Activated CD8-positive, alpha-beta memory T cell treated with anti-CD3 and anti-CD28 coated beads, Interleukin-2, amount 50 U/mL, for 1 hour (primary cell): ENCODE measurements around the gene CFAP20DC.
"Not testable (repeated sequence)": the region's sequence is repeated elsewhere in the genome, so short reads cannot be mapped to it uniquely, and the experiment has no call there.

ENCODE experiments used
- DNase-seq: peaks from one replicate; pipeline ENCODE4 v3.0.0-alpha.2; 2020; ENCODE audit errors: extremely low read depth

The CFAP20DC gene

DNA sequence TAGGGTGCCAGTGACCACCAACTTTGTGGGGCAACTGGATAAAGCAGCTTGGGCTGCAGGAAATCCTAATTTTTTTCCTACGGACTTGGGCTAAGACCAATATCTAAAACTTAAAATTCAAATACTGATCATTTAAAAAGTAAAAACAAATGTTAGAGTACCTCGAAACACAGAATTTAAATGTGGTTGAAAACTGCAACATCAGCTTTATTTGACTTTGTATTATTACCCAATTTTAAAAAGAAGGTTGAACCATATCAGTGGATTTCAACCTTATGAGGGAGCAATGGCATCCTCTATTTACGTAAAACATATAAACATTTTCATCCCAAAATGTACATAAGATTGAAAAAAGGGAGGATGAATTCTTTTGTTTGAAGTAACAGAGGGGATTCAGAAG is 26.2 kb downstream of the CFAP20DC start:
- no peak for DNase-seq

DNA sequence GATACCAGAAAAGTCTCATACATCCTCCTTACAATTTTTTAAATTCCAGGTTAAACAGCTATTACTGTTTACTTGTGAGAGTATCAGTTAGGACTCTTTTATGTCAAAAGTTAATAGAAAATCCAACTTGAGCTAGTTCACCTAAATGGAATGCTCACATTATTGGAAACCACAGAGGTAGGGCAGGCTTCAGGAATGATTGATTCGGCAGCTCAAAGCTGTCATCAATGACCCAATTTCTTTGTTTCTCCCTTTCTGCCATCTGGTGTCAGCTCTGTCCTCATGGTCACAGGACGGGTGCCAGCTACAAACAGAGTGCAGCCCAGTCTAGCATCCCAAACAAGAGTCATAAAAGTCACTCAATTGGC is 32.2 kb downstream of the CFAP20DC start:
- DNase-seq, result no peak

DNA sequence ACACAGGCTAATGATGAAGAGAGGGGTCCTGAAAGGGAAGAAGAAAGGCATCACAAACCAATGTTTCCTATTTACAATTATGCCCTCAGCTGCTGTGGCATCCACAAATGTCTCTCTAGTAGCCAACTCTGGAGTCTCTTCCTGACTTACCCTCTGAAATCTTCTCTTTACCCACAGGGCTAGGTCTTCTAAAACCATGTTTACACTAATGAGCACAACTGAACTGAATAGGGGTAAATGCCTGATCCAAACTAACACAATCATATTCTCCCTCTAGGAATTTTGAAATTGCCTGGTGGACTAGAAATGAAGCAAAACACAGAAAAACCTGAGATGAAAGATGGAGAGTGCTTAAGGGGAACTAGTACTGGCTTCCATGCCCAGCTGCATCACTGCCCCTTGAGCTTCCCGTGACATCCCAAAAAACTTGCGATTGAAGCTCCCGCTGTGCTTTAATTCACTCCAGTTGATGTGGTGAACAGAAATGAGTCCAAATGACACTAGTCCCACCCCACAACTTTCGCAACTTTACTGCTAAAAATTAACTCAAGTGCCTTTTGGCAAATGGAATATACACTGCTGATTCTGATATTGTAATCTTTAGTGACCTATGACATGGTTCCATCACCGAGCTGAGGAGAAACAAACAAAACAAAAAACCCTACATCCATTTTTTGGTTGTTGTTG is 32.8 kb downstream of the CFAP20DC start:
- DNase-seq, result no peak

DNA sequence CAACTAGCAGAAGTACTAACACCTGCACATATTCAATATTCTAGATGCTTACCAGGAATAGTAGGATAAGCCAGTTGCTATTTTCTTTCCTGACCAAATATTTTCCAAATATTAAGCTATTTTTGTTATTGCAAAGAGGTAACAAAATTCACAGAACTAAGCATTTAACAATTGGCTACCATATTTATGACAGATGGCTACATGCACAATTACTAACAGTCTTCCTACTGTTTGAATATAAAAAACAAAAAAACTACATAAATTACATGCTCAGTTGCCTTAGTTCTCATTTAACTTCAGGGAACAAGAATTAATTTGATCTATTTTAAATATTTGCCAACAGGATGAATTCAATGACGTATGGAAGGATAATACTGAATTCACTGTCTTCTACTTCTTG is 36.2 kb downstream of the CFAP20DC start:
- DNase-seq, result no peak

DNA sequence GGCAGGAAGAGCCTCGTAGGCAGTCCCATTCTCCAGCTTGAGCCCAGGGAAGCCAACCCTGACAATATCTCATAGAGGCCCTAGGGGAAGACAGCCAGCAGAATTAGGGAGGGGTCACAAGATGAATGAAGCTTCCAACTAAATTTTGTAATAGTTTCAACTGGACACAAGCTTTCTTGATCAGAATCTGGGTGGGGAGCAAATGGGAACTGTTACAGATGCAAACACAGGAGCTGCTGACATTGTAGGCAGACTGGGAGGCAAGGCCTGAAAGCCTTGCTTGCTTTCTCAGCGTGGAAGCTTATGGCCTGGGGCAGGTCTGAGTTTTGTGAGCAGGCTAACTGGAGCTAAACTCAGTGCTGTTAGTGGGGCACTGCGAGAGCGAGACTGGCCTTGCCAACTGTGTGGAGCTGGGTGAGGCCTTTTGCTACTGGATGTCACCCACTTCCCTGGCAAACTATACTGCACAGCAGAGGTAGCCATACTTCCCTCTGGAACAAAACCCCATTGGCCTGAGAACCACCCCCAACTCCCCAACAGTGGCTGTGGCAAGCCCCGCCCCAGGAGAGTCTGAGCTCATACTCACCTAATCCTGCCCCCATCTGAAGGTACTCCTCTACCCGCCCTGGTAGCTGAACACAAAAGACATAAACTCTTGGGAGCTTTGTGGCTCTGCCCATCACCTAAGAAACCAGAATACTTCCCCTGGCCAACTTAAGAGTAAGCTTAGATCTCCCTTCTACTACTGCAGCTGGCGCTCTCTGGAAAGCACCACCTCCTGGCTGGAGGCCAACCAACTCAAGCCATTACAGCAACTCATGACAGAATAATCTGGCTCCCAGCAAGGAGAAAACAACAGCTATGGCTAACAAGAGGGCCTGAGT is 42.9 kb downstream of the CFAP20DC start:
- no peak for DNase-seq

DNA sequence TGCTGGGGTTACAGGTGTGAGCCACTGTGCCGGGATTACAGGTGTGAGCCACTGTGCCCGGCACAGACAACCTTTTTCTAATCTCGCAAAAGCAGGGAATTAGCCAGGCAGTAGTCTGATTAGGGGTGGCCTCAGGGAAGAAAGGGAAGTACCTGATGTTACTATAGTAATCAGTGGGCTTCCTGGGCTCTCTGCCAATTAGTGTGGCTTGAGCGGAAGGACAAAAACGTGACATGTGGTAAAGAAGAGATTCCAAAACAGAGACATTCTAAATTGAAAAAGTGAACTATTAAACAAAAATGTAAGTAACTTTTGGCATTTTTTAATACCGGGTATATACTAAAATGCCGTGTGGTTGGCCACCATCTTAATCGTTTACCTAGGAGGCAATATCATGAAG is 48.1 kb downstream of the CFAP20DC start:
- no peak for DNase-seq

DNA sequence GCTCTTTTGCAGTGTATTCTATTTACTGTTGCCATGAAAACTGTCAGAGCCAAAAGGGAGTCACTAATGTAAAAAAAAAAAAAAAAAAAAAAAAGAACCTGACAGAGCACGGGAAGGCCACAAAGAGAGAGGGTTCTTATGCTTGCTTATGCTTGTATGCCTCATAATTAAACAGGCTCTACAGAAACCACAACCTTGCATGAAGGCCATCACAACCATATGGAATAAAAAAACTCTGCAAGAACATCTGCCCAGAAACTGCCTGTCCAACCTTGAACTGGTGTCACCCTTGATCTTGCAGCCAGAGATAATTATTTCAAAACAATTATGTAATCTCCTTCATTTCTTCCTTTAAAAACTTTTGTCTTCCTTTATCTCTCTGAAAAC is 50.1 kb downstream of the CFAP20DC start:
- DNase-seq, result no peak

DNA sequence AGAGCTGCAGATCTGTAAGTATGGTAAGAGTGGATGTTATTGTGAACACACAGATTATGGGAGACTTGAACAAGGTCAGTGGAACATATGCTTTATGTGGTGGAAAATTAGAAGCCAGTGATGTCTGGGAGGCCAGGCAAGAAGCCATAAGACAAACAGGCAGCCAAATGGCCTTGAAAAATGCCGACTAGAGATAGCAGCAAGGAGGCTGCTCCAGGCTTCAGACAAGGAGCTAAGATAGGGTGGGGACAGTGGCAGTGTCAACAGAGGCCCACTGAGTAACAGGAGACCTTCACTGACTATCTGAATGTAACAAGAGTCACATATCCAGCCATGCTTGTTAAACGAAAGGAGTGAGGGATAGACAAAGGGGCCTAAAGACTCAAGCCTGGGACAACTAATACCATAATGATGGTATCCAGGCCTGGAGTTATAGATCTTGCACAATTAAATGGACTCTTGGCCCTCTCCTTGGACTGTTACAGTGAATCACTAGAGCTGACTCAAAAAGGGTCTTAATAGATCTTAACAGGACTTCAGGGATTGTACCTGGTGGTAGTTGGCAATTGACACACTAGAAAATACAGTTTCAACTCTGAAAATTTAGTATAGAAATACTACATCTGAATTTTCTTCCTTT is 50.6 kb downstream of the CFAP20DC start:
- DNase-seq, result no peak

DNA sequence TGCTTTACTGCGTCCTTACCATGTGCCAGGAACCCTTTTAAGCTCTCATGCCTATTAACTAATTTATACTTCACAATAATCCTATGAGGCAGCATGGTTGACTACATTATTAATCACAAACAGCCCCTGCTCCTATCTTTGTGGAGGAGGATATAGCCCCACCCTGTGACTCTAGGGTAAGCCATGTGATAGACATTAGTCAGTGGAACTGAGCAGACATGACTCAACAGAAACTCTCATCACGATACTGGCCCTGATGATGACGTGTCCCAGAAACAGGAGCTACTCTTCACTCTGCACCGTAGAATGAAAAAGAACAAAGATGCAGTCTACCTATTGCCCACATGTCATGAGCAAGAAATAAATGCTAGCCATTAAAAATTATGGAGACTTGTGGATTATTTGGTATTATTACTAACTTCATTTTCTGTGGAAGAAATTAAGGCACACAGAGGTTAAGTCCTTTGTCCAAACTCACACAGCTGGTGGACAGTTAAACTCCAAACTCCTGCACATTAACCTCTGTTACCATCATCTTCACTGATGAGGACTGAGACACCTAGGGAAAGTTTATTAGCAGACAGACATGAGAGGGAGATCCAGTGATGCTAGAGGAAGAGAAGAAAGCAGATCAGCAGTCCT is 51.2 kb downstream of the CFAP20DC start:
- DNase-seq, result no peak

DNA sequence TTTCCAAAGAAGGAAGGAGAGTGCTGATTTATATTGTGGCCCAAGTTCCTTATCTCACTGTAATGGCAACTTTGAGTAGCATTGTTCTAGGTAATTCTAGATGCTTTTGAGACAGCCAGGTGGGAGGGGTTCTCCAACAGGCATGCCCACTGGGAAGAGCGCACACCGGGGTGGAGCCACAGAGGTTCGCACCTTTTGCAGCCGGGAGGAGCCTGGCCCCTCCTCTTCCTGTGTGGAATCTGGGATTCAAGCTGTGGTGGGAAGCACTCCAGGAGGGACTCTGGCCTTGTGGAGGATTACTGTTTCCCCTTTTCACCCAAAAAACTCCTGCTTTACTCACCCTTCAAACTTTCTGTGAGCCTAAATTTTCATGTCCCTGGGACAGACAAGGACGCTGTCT is 53.1 kb downstream of the CFAP20DC start:
- no peak for DNase-seq

DNA sequence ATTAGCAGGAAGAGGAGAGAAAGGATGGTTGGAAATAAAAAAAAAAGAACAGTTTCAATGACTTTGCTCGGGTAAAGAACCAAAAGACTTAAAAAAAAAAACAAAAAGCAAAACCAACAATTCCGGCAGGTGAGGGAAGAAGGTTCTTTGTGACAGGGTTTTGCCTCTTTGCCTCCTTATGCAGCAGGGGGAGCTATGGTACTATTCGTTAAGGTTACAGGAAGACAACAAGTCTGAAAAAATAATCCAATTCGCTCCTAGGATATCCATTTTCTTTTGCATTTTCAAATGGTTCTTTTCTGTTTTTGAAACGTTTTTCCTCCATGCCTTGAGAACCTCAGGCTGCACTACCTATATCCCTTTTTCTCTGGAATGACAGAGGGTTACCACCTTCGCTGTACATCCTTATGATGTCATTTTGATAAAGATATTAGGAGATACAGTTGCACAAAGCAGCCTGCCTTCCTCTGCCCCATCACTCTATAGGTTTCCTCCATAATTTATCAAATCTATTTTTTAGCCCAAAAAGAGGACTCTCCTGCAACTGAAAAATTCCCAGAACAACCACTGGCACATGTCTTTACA is 55.0 kb downstream of the CFAP20DC start:
- peak; percentile 2 for DNase-seq

DNA sequence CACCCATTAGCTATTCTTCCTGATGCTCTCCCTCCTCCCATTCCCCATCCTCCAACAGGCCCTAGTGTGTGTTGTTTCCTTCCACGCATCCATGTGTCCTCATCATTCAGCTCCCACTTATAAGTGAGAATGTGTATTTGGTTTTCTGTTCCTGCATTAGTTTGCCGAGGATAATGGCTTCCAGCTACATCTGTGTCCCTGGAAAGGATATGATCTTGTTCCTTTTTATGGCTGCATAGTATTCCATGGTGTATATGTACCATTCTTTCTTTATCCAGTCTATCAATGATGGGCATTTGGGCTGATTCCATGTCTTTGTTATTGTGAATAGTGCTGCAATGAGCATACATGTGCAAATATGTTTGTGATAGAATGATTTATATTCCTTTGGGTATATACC is 56.3 kb downstream of the CFAP20DC start:
- DNase-seq, result no peak

DNA sequence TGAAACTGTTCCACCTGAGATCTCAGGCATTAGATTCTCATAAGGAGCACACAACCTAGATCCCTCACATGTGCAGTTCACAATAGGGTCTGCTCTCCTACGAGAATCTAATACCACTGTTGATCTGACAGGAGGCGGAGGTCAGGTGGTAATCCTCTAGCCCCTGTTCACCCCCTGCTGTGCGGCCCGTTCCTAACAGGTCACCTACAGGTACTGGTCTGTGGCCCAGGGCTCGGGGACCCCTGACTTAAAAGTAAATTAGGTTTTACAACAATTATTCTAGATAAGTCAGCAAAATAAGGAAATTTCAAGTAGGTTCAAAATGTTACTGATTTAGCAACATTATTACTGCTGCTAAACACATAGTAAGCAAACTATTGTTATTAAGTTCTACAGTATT is 58.2 kb downstream of the CFAP20DC start:
- no peak for DNase-seq

DNA sequence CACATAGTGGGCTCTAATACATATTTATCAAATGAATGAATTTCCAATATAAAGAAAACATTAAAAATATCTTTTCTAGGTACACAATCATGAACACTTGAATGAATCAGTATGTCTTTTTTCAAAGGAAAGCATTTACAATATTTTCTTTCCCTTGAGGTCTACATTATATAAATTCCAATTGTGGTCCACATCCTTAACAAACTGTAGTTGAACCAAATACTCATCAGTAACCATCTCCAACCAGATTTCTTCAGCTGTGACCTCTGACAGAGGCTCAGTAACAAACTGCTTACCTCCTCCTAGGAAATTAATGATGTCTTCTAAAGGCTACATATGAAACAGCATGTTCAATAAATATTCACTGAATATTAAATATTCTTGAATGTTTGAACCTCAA is 58.8 kb downstream of the CFAP20DC start:
- no peak for DNase-seq

DNA sequence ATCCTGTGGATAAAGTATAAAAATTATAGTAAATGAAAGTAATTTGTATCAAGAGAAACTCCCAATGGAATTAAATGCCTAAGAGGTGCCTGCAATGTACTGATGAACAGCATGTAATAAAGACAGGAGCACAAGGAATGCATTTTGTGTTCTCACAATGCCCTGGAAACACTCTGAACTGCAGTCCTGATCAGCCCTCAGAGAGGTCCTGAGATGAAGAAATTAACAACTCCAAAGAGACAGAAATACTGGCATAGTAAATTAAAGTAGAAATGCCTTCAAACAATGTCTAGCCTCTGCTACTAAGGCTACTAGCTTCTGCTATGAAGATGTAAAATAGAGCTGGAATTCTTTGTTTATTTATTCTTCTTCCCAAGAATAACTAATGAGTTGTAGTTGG is 59.9 kb downstream of the CFAP20DC start:
- no peak for DNase-seq

DNA sequence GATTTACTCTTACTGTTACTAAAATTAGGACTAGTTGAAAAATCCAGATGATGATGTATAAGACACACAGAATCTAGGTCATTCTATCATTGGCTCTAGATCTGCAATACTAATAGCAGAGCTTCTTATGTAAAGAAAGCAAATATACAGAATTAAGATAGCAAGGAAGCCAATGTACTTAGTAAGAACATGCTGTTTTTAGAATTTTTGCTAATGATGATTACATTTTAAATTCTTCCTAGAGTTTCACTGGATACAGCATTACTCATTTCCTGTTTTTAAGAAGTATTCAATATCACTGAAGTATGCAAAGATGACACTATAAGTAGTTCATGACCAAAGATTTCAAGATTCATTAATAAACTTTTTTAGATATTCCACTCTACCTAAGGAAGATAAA is 60.7 kb downstream of the CFAP20DC start:
- no peak for DNase-seq

DNA sequence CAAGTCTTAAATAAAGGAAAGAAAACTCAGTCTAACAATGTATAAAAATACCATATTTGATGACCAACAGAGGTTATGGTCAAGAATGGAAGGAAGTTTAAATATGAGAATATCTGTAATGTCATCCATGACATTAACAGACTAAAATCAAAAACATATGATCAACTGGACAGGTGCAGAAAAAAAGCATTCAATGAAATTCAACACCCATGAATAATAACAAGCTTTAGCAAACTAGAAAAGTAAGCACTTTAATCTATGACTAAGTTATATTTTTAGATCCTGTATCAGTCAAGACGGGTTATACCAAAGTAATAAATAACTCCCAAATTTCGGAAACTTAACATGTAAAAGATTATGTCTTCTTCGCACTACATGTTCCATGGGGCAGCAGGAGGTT is 61.8 kb downstream of the CFAP20DC start:
- DNase-seq, result no peak

DNA sequence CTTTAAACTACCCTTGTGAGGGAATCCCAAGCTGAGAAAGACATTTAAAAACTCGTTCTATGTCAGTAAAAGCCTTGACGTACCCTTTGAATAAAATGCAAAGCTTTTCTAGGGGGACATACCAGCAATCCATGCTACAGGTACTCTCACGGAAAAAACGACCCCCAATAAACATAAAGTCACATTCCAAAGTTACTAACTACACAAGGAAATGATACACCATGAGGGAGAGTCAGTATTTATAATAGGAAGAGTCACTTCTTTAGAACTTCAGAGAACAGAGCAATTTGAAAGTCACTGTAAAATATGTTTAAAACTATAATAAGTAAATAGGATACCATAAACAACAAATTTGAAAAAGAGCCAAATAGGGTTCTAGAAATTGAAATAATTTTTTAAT is 63.2 kb downstream of the CFAP20DC start:
- DNase-seq, result no peak

DNA sequence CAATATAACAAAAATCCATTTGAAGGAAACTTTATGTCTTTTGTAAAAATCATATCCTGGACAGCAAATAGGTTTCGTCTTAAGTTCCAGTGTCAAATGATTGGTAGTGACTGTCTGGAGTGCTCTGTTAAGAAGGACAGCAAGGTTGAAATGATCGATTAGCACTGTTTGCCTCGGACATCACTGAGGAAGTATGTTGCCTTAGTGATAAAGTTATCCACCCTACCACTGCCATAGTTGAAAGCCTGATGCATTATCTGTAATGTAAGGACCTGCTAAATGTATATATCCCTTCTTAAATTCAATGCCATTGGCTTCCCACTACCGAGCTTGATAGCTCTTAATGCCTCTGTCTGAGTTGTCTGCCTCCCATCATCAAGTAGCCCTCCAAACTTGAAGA is 70.0 kb downstream of the CFAP20DC start:
- DNase-seq, result no peak

DNA sequence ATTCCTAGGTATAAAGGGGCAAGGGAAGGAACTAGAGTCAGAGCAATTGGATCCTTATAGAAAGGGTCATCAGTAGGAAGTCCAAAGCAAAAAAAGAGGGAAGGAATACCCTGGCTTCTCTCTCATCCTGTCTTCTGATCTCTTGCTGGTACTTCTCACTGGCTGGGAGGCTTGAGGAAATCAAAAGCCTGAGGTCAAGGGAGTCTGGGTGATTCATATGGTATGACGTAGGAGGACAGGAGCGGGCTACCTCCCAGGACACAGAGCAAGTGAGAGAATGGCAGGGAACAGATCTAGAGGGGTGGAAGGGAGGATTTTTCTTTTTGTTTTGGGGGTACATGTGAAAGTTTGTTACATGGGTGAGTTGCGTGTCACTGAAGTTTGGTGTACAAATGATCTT is 76.0 kb downstream of the CFAP20DC start:
- DNase-seq, result no peak

DNA sequence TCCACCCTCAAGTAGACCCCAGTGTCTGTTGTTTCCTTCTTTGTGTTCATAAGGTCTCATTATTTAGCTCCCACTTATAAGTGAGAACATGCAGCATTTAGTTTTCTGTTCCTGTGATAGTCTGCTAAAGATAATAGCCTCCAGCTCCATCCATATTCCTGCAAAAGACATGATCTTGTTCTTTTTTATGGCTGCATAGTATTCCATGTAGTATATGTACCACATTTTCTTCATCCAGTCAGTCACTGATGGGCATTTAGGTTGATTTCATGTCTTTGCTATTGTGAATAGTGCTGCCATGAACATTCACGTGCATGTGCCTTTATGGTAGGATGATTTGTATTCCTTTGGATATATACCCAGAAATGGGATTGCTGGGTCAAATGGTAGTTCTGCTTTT is 82.0 kb downstream of the CFAP20DC start:
- not testable (repeated sequence) for DNase-seq

DNA sequence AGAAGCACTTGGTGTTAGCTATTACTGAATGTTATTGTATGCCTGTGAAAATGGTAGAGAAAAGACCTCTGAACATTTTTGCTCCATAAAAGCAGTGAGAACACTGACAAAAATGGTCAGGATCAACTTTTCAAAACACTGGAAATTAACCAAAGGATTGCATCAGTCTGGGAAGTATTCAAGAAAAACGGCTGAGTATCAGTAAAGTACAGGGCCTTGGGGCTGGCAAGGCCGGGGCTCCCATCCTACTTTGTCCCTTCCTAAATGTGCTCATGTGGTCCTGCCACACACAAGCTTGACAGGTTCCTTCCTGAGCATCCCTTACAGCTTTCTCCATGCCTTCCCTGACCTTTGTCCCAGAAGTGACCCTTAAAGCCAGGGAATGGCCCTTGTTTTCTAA is 84.0 kb downstream of the CFAP20DC start:
- DNase-seq, result no peak
